ENCODE measurements around the gene MS4A18. TPM values are rescaled to one million over a fixed set of nuclear protein-coding genes. Genes with fewer than 3 reads are reported as not detected.

MS4A18 gene
- total RNA-seq, 4 donors from 2014 or later, result not detected

DNA sequence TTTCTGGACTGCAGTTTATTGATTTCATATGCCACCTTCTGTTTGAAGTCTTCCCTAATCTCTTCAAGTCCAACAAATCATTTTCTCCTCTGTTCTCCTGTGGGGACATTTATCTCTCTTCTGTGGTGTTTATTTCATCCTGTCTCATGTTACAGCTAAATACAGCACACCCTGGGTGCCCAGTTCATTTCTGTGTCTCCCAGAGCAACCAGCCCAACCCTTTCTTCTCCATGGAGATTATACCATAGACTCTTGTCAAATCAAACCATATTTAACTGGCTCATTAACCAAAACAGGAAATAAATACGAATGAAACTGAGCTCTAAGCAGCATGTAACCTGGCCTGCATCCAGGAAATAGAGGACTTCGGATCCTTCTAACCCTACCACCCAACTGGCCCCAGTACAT lies 25.2 kb upstream of the MS4A18 start, which contains the start of gene MS4A8:
MS4A8 (plus strand) TSS at position 329 of the 408 bp plus-strand sequence. CDS start 1,249 bp downstream, outside the sequence.
- no peak for TF ChIP-seq POLR2AphosphoS5 (IDR thresholded peaks at IDR 0.05)
- no peak for TF ChIP-seq POLR2A (IDR thresholded peaks at IDR 0.05)
- TF ChIP-seq EP300 (IDR thresholded peaks at IDR 0.05), result no peak
- H3K27ac ChIP-seq, result no peak within 1 kb of the TSS
- no peaks in the 10 kb centered on the region for H3K4me1 ChIP-seq
- H3K27me3 ChIP-seq, result no peaks in the 10 kb centered on the region
- no peak for DNase-seq (ENCODE audit: low spot score in 2 of 2)
- no peaks in the 10 kb centered on the region for H3K36me3 ChIP-seq
- H3K9me3 ChIP-seq, result no peaks in the 10 kb centered on the region
- WGBS, result 6% methylated on average over 2 of the region's 2 CpGs
- H3K4me3 ChIP-seq, result no peak within 1 kb of the TSS

DNA sequence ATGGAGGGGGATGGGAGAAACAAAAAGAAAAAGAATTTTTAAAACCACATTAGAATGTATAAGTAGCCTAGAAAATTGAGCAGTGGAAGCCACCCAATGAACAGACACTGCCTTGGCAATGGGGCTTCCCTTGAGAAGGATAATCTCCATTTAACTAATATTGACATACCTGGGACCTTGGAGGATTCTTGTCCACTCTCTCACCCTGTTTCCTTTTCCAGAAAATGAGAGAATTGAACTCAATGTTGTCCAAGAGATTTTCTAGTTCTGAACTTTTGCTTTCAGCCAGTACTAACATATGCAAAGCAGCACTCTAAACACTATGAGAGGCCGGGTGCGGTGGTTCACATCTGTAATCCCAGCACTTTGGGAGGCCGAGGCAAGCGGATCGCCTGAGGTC lies 24.6 kb upstream of the MS4A18 start:
- Histone ChIP-seq H3K27me3 (no peaks in the 10 kb centered on the region), H3K4me3 (no peak overlapping the region), H3K9me3 (no peaks in the 10 kb centered on the region), H3K27ac (no peak overlapping the region), H3K36me3 (no peaks in the 10 kb centered on the region), H3K4me1 (no peaks in the 10 kb centered on the region)
- 86% methylated on average over 5 of the region's 5 CpGs for WGBS
- no peak for DNase-seq (ENCODE audit: low spot score in 2 of 2)
- no peak for TF ChIP-seq POLR2A (IDR thresholded peaks at IDR 0.05)
- TF ChIP-seq, protein P1, sequence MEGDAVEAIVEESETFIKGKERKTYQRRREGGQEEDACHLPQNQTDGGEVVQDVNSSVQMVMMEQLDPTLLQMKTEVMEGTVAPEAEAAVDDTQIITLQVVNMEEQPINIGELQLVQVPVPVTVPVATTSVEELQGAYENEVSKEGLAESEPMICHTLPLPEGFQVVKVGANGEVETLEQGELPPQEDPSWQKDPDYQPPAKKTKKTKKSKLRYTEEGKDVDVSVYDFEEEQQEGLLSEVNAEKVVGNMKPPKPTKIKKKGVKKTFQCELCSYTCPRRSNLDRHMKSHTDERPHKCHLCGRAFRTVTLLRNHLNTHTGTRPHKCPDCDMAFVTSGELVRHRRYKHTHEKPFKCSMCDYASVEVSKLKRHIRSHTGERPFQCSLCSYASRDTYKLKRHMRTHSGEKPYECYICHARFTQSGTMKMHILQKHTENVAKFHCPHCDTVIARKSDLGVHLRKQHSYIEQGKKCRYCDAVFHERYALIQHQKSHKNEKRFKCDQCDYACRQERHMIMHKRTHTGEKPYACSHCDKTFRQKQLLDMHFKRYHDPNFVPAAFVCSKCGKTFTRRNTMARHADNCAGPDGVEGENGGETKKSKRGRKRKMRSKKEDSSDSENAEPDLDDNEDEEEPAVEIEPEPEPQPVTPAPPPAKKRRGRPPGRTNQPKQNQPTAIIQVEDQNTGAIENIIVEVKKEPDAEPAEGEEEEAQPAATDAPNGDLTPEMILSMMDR (IDR thresholded peaks at IDR 0.05), result no peak

DNA sequence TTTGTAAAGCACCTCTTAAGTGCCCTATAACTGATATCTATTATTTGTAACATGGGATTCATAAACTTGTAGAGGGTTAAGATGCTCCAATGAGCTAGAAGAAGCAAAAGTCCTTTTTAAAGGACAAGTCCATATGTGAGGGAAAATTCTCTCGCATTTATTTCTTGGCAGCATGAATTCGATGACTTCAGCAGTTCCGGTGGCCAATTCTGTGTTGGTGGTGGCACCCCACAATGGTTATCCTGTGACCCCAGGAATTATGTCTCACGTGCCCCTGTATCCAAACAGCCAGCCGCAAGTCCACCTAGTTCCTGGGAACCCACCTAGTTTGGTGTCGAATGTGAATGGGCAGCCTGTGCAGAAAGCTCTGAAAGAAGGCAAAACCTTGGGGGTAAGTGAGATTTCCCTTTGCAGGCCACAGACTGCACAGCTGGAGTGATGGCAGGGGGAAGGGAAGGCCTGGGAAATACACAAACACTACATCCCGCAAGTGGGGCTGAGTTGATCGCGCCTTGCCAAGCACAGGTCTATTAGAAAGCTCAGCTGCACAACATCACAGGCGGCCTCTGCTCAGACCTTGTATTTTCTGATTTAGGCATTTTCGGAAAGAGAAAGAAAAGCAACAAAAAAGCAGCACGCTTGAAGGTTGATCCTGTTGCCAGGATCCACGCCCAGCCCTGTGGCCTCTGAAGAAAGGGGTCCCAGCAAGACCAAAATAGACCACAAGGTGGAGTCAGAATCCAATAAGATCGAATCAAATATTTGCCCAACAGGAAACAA lies 23.6 kb upstream of the MS4A18 start:
- H3K4me3 ChIP-seq, result no peak overlapping the region
- DNase-seq (ENCODE audit: low spot score in 2 of 2), result no peak
- 72% methylated on average over 14 of the region's 14 CpGs for WGBS

DNA sequence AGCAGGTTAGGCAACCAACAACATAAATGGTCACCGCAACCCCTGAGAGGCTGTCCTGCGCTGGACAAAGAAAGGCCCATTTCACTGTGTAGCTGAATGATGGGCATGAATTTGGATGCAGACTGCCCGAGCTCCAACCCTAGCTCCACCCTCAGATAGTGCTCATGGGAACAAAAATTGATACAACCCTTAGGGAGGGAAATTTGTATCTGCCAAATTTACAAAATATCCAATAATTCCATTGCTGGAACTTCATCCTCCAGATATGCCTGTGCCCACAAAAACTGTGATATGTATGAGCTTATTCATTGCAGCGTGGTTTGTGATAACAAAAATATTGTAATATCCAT lies 23.1 kb upstream of the MS4A18 start:
- no peaks in the 10 kb centered on the region for H3K36me3 ChIP-seq
- no peaks in the 10 kb centered on the region for H3K27me3 ChIP-seq
- TF ChIP-seq EP300 (IDR thresholded peaks at IDR 0.05) (no peak), POLR2AphosphoS5 (IDR thresholded peaks at IDR 0.05) (no peak), POLR2A (IDR thresholded peaks at IDR 0.05) (no peak)
- TF ChIP-seq, protein P1 (IDR thresholded peaks at IDR 0.05), result no peak
- DNase-seq (ENCODE audit: low spot score in 2 of 2), result no peak
- H3K4me3 ChIP-seq, result no peak overlapping the region
- no peaks in the 10 kb centered on the region for H3K4me1 ChIP-seq
- no peaks in the 10 kb centered on the region for H3K9me3 ChIP-seq
- WGBS, result 59% methylated on average over 4 of the region's 4 CpGs
- H3K27ac ChIP-seq, result no peak overlapping the region

More for the DNA sequence above, 23.6 kb upstream of the MS4A18 start:
- Histone ChIP-seq H3K27ac (no peak overlapping the region), H3K9me3 (no peaks in the 10 kb centered on the region), H3K4me1 (no peaks in the 10 kb centered on the region), H3K36me3 (no peaks in the 10 kb centered on the region), H3K27me3 (no peaks in the 10 kb centered on the region)
- TF ChIP-seq POLR2AphosphoS5 (IDR thresholded peaks at IDR 0.05) (no peak), POLR2A (IDR thresholded peaks at IDR 0.05) (no peak), EP300 (IDR thresholded peaks at IDR 0.05) (no peak)
- TF ChIP-seq, protein P1 (IDR thresholded peaks at IDR 0.05), result no peak

DNA sequence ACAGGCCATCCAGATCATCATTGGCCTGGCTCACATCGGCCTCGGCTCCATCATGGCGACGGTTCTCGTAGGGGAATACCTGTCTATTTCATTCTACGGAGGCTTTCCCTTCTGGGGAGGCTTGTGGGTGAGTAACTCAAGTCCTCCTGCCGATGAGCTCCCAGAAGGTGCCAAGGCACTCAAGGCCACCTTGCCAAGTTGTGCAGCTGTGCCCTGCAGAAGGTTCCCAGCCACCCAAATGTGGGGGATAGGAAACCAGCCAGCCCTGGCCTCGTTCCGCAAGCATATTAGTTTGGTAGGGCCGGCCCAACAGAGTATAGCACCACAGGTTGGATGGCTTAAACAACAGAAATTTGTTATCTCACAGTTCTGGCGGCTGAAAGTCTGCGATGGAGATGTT lies 21.1 kb upstream of the MS4A18 start:
- Histone ChIP-seq H3K27ac (no peak overlapping the region), H3K4me1 (no peaks in the 10 kb centered on the region), H3K4me3 (no peak overlapping the region), H3K36me3 (no peaks in the 10 kb centered on the region), H3K9me3 (no peaks in the 10 kb centered on the region), H3K27me3 (no peaks in the 10 kb centered on the region)
- DNase-seq (ENCODE audit: low spot score in 2 of 2), result no peak
- TF ChIP-seq EP300 (IDR thresholded peaks at IDR 0.05), result no peak
- TF ChIP-seq, protein P1 (IDR thresholded peaks at IDR 0.05), result no peak
- TF ChIP-seq POLR2A (IDR thresholded peaks at IDR 0.05), result no peak
- TF ChIP-seq POLR2AphosphoS5 (IDR thresholded peaks at IDR 0.05), result no peak
- WGBS, result 88% methylated on average over 11 of the region's 12 CpGs
